ENCODE measurements around the gene MMP17. TPM values are rescaled to one million over a fixed set of nuclear protein-coding genes. Genes with fewer than 3 reads are reported as not detected.

MMP17 gene
- total and polyA plus RNA-seq, 10 of the 15 experiments (the other 5 are each of a cell fraction or from before 2014, with no cell fraction given): 0.11 to 0.28 (median 0.23) TPM; not detected in 7

DNA sequence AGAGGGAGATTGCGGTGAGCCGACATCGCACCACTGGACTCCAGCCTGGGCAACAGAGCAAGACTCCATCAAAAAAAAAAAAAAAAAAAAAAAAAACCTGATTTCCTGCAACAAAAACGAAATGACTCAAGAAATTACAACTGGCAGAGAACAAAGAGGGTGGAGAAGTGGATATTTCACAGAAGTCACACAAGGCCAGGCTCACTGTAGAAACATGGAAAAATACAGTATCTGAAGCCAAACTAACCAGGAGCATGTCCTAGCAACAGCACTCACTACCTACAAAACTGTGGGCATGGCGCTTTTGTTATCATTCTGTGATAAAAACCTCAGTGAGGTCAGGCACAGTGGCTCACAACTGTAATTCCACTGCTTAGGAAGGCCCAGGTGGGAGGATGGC, 11.7 kb upstream of the MMP17 start (continued):
- TF ChIP-seq, protein P1, sequence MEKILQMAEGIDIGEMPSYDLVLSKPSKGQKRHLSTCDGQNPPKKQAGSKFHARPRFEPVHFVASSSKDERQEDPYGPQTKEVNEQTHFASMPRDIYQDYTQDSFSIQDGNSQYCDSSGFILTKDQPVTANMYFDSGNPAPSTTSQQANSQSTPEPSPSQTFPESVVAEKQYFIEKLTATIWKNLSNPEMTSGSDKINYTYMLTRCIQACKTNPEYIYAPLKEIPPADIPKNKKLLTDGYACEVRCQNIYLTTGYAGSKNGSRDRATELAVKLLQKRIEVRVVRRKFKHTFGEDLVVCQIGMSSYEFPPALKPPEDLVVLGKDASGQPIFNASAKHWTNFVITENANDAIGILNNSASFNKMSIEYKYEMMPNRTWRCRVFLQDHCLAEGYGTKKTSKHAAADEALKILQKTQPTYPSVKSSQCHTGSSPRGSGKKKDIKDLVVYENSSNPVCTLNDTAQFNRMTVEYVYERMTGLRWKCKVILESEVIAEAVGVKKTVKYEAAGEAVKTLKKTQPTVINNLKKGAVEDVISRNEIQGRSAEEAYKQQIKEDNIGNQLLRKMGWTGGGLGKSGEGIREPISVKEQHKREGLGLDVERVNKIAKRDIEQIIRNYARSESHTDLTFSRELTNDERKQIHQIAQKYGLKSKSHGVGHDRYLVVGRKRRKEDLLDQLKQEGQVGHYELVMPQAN (conservative IDR thresholded peaks at IDR 0.05): no peak
- TF ChIP-seq HDAC6 (IDR thresholded peaks at IDR 0.05; ENCODE audit: unreplicated experiment): no peak
- no peak for TF ChIP-seq PAX8 (IDR thresholded peaks at IDR 0.05)
- no peak for TF ChIP-seq SREBF2 (IDR thresholded peaks at IDR 0.05; ENCODE audit: low read length)
- no peak for TF ChIP-seq ESRRA (IDR thresholded peaks at IDR 0.05; ENCODE audit: low read length)
- TF ChIP-seq EGR1 (IDR thresholded peaks at IDR 0.05; ENCODE audit: borderline replicate concordance in 1 of 2, low read depth in 2 of 2, low read length in 2 of 2): no peak
- no peak for TF ChIP-seq ZNF384 (IDR thresholded peaks at IDR 0.05; ENCODE audit: borderline replicate concordance, low read depth, low read length)
- no peak for TF ChIP-seq RCOR1 (conservative IDR thresholded peaks at IDR 0.05; ENCODE audit: low read depth, low read length)
- TF ChIP-seq, protein P2, sequence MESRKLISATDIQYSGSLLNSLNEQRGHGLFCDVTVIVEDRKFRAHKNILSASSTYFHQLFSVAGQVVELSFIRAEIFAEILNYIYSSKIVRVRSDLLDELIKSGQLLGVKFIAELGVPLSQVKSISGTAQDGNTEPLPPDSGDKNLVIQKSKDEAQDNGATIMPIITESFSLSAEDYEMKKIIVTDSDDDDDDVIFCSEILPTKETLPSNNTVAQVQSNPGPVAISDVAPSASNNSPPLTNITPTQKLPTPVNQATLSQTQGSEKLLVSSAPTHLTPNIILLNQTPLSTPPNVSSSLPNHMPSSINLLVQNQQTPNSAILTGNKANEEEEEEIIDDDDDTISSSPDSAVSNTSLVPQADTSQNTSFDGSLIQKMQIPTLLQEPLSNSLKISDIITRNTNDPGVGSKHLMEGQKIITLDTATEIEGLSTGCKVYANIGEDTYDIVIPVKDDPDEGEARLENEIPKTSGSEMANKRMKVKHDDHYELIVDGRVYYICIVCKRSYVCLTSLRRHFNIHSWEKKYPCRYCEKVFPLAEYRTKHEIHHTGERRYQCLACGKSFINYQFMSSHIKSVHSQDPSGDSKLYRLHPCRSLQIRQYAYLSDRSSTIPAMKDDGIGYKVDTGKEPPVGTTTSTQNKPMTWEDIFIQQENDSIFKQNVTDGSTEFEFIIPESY (IDR thresholded peaks at IDR 0.05): no peak
- no peak for TF ChIP-seq RB1 (IDR thresholded peaks at IDR 0.05; ENCODE audit: borderline replicate concordance)
- no peak for TF ChIP-seq RFX5 (IDR thresholded peaks at IDR 0.05; ENCODE audit: low read depth, low read length)
- no peak for TF ChIP-seq SMAD5 (IDR thresholded peaks at IDR 0.05; ENCODE audit: low read depth)

Measured in GM12878 (cell line).